Embryonic facial prominence (tissue), 1 donor: ENCODE data around the gene ARHGEF7.

Experiments used
- DNase-seq: peaks from one replicate; pipeline ENCODE4 v3.0.0-alpha.2; 2016; ENCODE audit errors: extremely low spot score

ARHGEF7 gene

DNA sequence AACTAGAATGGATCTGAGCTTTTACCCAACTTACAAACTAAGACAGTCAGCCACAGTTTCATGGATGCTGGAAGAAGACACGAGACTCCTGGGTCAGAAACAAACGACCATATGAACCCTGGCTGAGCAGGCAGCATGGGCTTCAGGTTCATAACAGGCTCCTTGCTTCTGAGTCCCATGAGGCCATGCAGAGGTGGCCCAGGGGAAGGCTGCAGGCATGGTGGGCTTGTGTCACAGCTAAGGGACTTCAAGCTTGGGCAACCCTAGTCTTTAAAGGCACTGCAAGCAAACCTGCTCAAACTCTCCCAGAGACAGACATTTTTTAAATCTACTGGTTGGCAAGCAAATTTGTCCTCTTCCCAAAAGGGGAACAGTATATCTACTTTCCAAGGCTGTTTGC lies 5.1 kb upstream of the ARHGEF7 start:
- no peak for DNase-seq

DNA sequence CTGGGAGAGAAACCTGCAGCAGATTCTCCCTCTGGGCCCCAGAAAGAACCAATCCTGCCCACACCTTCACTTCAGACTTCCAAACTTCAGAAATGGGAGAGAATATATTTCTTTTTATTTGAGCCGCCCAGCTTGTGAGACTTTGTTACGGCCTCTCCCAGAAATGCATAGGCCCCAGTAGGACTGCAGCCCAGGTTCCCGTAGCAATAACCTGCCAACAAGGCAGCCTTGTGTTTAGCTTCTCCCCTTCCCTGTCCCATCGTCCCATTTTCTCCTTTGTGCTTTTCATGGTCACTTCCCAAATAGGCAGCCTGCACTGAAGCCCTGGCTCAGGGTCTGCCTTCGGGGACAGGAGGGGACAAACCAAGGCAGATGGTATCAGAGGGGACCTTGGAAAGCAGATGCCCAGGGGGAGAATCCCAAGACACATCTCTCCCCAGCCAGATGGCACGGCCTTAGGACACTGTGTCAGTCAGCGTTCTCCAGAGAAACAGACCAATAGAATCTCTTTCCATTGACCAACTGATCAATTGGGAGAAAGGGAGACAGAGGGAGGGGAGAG lies 3.7 kb upstream of the ARHGEF7 start:
- no peak for DNase-seq

DNA sequence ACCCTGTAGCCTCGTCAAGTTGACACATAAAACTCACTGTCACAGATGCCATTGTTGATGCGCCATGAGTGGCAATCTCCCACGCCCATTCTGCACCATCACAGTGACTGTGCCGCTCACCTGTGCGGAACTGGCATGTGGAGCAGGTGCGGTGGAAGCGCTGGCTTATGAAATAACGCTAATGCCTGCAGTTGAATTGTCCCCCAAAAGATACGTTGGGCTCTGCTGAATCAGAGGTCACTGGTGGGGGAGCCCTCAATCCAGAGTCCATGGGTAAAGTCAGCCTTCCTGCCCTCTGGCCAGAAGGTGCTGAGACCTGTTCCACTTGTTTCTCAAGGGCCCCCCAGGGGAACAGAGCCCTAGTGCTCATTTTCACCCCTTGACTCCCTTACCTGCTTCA lies 2.9 kb upstream of the ARHGEF7 start:
- DNase-seq = no peak

DNA sequence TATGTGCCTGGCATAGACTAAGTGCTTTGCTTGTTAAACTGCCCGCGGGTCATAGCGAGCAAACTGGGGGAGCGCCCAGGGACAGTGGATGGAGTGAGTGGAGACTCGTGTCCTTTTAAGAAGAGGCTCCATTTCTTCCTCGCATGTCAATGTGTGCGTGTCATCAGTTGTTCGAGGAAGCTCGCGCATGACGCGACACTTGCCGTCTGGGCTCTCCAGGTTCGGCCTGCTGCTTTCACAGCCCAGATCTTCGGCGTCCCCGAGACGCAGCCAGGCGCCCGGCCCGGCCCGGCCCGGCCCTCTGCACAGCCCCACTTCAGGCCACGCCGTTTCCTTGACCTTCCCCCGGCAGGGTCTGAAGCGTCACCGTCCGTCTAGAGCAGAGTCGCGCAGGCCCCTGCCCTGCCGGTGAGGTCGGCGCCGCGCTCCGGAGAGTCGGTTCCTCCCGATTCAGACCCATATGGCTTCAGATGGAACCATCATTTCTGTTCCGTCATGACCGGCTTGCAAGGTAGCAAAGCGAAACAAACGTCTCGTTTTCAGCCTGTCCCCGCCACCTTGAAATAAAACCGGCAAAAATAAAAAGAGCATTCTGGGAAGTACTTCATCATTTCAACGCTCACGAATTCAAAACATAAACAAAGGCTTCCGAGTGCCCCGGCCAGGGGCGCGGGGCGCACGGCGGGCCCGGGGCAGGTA lies 599 bp upstream of the ARHGEF7 start:
- DNase-seq = no peak

DNA sequence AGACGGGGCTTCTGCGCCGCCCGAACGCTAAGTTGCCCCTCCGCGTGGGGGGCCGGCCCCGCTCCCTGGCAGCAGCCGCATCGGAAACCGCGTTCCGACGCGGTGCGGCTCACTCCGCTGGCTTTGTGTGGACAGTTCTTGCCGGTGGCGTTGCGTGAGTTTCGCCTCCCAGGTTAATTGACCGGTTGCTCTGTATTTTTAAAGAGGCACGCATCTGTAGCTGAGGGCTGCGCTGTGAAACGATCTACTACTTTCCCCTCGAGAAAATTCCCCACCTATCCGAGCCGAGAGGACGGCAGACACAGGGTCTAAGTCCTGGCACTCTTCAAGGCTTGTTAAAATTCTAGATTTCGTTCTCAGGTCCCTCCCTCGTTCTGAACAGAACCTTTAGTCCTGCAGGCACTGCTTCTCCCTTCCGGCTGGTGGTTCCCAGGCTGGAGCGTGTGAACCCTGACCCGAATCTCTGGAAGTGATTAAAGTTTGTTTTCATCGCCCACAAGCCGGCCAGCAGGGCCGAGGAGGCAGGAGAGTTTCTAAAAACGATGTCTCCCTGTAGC lies 933 bp downstream of the ARHGEF7 start:
- DNase-seq = peak; percentile 56

DNA sequence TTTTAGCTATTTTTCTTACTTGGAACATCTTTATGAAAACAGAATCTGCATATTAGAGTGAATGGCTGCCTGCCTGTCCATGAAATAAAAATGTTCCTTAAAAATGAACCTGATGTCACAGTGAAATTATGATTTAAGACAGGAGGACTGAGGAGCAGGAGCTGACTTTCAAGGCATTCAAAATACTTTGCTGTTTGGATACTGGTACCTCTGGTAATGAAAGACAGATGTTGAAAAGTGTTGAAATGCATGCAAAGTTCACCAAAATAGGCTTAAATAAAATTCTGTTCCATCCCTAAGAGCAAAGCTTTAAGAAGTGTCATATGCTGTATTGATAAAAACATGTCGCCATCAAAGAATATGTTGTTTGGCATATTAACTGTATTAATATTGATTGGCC lies 1.7 kb downstream of the ARHGEF7 start:
- no peak for DNase-seq

DNA sequence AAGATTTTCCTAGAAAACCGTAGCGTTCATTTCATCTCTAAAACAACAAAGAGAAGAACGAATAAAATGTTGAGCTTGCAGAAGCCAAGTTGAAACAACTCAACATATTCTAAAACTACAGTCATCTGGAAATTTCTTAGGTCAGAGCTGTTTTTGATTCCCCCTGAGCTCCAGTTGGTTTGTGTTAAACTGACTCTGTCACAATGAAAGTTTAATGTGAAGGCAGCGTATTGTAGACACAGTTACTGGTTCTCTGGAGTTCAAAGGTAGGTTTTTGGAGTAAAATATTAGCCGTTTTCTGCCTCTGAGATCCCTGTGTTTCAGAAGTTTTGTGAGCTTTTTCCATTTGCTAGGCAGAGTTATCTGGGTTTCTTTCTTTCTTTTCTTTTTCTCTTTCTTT lies 2.2 kb downstream of the ARHGEF7 start:
- DNase-seq = peak; percentile 79

DNA sequence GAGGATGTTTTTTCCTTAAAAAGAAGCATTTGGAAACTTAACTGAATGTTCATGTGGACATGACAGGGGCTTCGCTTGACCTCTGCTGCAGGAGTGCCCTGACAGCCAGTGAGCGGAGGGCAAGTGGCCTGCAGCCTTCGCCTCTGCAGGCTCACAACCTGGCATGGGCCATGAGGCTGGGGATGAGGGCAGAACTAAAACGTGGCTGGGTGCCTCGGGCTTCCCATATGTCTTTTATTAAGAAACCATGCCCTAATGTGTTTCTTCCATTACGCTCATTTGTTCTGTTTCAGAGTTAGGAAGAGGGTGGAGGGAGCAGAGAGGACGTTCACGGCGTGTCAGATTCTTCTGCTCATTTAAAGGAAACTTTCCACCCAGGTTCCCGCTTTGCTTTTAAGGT lies 2.9 kb downstream of the ARHGEF7 start:
- peak; percentile 55 for DNase-seq

DNA sequence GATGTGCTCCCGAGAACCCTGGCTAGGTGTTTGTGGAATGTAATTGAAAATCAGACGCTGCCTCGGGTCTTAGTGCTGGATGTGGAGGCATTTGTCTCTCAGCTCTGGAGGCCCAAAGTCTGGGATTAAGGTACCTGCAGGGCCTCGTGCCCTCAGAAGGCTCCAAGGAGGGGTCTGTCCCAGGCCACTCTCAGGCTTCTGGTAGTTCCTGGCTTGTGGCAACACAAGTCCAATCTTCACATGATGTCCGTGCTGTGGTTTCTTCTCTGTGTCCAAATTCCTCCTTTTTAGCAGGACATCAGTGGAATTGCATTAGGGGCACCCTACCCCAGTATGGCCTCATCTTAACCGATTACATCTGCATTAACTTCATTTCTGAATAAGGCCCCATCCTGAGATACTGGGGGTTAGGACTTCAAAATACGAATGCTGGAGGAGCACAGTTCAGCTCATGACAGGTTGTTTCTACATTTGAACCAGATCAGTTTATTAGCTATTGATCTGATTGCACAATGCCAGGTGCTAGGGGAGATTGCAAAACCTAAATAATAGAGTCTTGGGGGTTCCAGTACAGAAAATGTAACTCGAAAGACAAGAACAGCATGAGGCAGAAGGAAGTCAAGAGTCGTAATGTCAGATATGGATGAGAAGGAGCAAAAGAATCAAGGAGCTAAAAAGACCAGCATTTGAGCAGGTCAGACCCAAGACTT lies 3.9 kb downstream of the ARHGEF7 start:
- no peak for DNase-seq

DNA sequence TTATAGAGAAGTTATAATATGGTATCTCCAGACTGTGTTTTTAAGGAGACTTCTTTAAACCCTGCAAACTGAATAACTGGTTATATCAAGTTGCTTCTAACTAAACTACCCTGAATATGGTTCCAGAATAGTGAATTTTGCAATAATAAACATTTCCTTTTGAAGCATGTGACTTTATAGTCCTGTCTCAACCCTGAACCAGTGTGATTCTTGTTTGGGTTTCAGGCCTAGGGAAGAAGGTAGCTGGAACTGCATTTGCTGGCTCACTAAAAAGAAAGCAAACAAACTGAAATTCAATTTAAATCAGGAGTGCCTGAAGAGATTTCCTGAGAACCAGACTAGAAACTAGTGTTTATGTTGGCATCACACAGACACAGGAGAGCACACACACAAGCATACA lies 4.9 kb downstream of the ARHGEF7 start:
- no peak for DNase-seq

DNA sequence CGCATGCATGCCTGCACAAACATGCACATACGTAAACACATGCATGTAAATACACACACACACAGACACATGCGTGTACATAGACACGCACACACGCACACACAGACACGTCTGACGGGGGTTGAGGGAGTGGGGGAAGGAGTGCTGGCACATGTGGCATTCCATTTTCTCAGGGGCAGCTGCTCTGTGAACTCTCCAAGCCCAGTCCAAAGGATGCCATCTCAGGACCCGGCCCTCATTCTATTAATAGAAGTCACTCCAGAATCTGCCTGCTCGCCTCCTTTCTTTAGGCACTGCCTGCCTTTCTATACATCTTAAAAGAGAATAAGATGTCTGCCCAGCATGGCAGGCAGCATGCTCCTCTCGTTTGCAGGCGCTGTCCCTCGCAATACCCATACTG lies 5.3 kb downstream of the ARHGEF7 start:
- no peak for DNase-seq

DNA sequence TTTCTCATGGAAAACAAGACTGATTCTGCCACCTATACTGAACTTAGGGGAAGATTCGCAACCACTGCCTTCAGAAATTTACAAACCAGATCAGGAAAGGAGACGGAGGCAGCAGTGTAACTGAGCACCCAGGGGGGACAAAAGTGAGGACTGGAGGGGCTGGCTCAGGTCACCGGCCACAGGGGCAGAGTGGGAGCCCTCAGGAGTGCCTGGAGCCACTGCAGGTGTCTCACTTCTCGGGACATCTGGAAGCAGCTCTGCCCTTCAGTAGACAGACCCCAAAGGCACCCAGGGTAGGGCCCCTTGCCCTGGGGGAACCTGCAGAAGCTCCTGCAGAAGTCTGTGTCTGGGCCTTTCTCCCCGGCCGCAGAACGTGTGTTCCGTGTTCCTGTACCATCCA lies 5.8 kb downstream of the ARHGEF7 start:
- no peak for DNase-seq

DNA sequence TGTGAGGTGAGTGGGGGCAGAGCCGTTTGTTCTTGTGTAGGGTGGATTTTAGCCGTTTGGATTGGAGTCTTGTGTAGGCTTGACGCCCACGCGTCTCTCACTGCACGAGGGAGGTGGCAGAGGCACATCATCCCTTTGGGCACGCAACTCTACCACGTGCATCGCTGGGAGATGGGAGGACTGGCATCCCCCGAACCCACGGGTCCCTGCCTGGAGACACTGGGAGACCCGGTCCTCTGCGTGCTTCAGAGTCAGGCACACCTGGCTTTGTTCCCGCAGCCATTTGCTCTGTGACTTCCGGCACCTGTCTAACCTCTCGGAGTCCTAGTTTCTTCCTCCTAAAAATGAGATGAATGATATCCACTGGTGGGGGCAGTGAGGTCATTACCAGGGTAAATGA lies 6.4 kb downstream of the ARHGEF7 start:
- DNase-seq = no peak

DNA sequence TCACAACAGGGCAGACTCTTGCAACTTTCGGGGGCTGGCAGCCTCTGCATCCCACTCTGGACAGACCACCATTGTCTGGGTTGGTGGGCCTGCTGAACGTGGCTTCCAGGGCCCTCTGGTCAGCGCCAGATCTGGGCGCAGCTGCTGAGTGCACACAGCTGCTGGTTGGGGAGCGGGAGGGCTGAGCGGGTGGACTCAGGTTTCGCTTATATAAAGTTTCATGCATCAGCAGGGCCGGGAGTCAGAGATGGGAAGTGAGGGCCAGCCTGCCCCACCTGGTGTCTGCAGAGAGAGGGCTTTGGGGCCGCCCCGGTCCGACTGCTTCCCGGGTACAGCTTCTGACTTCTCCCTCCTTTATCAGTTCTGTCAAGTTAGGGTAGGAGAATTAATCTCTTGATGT lies 6.9 kb downstream of the ARHGEF7 start:
- no peak for DNase-seq

DNA sequence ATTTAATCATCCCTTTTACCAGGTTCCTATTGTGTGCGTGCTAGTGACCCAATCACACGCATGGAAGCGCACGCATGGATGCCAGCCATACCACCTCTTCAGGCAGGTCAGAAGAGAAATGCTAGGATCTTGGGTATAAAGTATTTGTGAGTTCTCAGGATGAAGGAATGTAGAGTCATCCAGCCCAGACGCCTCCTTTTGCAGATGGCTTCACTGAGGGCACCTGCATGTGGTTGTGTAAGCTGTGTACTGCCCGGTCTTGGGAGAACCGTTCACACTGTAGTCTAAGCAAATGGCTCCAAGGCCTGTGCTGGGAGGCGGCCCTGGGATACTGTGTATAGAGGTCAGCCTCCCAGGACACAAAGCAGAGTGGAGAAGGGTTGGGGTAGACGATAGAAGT lies 7.5 kb downstream of the ARHGEF7 start:
- DNase-seq = no peak

DNA sequence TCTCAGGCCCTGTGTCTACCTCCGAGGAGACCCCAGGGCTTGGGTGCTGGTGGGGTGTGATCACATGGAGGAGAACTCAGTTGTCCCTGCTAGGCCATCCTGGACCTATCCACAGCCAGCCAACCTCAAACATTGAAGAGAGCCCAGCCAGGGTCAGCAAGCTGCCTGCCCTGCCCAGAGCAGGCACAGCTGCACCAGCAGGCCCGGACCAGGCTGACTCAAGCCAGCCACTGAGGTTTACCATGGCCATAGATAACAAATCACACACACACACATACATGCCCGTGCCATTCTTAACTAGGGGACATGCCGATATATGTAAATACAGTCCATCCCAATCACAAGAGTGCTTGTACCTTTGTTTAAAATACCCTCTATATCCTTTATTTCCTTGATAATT lies 8.1 kb downstream of the ARHGEF7 start:
- no peak for DNase-seq

DNA sequence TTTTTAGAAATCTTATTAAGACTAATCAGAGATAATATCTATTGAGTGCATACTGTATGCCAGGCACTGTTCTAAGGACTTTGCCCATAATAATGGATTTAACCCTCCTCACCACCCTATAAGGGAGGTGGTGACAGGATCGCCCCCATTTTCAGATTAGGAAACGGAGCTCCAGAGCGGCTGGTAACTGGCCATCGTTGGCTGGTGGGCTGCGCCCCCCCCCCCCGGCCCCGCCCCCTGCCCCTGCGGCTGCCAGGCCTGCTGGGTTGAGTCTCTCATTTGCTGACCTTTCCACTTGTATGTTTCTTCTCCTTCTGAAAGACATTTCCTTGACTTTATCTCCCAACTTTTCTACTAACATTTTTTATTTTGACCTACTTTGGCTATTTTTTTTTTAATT lies 8.5 kb downstream of the ARHGEF7 start:
- DNase-seq = no peak

DNA sequence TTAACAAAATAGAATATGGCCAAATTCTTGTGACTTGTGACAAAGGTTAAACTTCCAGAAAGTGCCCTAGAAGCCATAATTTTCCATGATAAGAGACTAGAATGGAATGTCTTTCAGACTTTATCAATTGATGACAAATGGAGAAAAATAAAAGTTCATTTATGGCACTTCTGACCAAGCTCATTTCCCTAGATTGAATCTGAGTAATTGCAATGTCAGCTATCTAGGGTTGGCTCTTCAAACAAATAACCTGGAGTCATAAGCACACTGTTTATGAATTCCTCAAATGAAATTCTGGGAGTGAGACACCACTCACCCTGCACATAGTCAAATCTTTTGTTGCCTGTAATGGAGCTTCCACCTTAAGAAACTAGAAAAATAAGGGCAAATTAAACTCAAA lies 11.4 kb downstream of the ARHGEF7 start:
- DNase-seq = no peak

DNA sequence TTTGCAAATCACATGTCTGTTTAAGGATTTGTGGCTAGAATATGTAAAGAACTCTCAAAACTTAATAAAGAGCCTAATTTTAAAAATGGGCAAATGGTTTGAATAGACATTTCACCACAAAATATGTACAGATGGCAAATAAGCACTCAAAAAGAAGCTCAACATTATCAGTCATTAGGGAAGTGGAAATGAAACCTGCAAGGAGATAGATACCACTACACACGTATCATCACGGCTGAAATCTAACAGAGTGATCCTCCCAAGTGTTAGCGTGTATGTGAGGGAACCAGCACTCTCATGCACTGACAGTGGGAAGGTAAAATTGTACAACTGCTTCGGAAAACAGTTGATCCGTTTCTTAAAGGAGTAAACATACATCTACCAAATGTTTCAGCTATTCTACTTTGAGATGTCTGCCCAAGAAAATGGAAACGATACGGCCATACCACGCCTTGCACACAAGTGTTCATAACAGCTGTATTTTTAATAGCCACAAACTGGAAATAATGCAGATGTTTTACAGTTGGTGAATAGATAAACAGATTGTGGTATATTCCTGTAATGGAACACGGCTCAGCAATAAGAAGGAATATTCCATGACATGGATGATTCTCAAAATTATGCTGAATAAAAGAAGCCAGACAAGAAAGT lies 14.5 kb downstream of the ARHGEF7 start:
- no peak for DNase-seq

DNA sequence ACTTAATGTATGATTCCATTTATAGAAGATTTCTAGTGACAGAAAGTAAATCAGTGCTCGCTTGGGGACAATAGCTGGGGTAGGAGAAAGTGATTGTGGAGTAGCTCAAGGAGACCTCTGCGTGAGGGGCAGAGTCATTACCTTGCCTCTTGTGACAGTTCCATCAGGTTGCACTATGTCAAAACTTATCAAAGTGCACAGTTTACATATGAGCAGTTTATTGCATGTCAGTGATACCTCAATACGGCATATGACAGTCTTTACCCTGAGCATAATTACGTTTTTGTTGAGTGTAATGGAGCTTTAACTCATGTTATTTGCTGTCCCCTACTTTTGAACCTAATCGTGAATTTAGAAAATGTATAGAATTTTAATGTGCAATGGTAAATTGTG lies 15.0 kb downstream of the ARHGEF7 start:
- DNase-seq = no peak

DNA sequence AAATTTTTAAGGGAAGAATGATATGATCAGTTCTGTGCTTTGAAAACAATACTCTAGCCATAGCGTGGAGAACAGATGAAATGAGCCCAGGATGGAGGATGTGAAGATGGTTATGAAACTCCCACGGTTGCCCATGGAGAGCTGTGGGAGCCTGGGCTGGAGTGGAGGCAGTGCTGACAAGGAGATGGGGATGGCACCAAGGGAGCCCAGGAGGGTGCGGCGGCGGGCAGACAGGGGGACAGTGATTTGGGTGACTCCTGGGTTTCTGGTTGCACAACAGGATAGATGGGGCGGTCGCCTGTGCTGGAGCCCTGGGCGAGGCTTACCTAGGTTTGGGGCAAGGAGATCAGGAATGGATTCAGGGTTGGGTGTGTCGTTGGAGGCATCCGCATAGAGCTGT lies 15.9 kb downstream of the ARHGEF7 start:
- DNase-seq = no peak

DNA sequence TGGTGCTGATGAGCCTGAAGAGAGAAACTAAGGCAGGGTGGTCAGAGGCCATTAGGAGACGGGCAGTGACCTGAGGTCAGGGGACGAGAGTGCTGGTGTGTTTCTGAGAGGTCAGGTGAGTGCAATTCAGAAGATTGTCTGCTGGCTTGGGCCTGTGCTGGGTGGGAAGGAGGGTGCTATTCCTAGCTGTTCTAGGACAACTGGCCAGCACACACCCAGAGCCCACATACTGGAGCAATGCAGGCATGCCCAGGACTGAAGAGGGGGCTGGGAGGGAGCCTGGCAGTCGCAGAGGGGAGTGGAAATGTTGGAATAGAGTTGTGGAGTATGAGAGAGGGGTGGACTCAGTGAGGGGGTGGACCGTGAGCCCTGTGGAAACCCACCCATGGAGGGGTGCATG lies 16.5 kb downstream of the ARHGEF7 start:
- no peak for DNase-seq

DNA sequence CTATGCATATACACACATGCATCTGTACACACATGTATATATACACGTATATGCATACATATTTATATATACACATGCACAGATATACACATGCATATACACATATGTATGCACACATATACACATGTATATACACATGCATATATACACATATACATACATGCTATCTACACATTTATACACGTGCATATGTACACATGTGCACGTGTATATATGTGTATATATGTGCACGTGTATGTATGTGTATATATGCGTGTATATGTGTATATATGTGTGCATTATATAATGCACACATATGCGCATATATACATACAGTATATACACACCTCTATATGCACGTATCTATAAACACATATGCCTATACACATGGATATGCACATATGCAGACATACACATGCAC lies 17.8 kb downstream of the ARHGEF7 start:
- DNase-seq = no peak
